ENCODE data around the gene TUBA4A. TPM values are rescaled to one million over a fixed set of nuclear protein-coding genes. Genes with fewer than 3 reads are reported as not detected.
A peak's percentile ranks its signal among the peaks of the same experiment; 100 is the strongest.

TUBA4A gene
- total RNA-seq, 2 experiments from 2014 or later: 96.0 to 186 TPM

DNA sequence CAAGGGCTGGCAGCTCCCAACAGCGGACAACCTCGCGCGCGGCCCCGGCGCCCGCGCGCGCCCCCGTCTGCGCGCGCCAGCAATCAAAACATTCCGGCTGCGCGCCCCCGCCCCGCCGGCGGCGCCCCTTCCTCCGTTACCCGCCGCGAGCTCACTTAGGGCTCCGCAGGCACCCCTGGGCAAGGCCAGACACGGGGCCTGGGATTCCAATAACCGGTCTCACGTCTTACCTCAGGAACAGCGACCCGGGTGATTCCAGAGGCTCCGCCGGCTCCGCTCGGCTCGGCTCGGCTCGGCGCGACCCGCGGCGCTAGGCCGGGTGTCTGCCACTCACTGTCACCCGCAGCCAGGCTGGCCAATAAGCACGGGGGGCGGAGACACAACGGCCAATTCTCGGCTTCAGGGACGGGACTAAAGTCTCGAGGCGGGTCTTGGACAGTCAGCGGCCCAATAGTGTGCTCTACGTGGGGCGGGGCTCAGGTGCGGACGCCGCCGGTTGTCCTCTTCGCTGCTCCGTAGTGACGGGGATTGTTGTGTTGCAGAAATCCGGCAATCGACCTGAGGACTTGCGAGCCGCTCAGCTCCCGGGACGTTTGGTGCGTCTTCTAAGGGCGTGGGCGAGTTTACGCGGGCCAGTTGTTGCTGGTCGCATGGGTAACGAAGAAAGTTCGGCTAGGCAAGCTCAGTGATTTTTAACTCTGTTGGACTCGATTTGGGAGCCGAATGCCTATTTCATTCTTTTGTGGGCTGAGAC, 24.2 kb downstream of the TUBA4A start, which contains the start of the genes ANKZF1 and ATG9A:
TSS of gene ANKZF1 (plus strand) at position 502 of the 754 bp plus-strand sequence. CDS start 452 bp downstream, outside the sequence.
TSS of gene ATG9A (minus strand) at position 332 of the 754 bp plus-strand sequence. CDS start 1,612 bp downstream, outside the sequence.
- Histone ChIP-seq H3K9me2 (ENCODE audit: insufficient read depth, low read length) (no peaks in the 10 kb centered on the region), H3K9me3 (ENCODE audit: low read length) (no peaks in the 10 kb centered on the region), H3K4me3 (ENCODE audit: low read depth, low read length, poor library complexity, severe bottlenecking) (peak within 1 kb of the TSS; percentile 87), H4K20me1 (ENCODE audit: insufficient read depth, low read length) (no peaks in the 10 kb centered on the region), H3K27ac (ENCODE audit: low read depth, low read length, poor library complexity, severe bottlenecking) (peak within 1 kb of the TSS; percentile 76), H3K4me2 (ENCODE audit: low read length) (peak within 1 kb of the TSS; percentile 99), H3K36me3 (ENCODE audit: insufficient read depth, low read length) (peaks cover 51% of the 10 kb centered on the region), H2AFZ (ENCODE audit: low read length) (peak within 1 kb of the TSS; percentile 42; the same call in 1 of the 2 replicates), H3K79me2 (ENCODE audit: insufficient read depth, low read depth, low read length) (peaks cover 19% of the 10 kb centered on the region; the same call in 1 of the 2 replicates), H3K4me1 (ENCODE audit: insufficient read depth, low read length, poor library complexity, severe bottlenecking) (peaks cover 16% of the 10 kb centered on the region)
- BruUV-seq (replicated peaks): no TSS peak
- TF ChIP-seq EZH2phosphoT487 (IDR thresholded peaks at IDR 0.05; ENCODE audit: borderline replicate concordance, low read depth, low read length): no peak
- TF ChIP-seq, protein P1, sequence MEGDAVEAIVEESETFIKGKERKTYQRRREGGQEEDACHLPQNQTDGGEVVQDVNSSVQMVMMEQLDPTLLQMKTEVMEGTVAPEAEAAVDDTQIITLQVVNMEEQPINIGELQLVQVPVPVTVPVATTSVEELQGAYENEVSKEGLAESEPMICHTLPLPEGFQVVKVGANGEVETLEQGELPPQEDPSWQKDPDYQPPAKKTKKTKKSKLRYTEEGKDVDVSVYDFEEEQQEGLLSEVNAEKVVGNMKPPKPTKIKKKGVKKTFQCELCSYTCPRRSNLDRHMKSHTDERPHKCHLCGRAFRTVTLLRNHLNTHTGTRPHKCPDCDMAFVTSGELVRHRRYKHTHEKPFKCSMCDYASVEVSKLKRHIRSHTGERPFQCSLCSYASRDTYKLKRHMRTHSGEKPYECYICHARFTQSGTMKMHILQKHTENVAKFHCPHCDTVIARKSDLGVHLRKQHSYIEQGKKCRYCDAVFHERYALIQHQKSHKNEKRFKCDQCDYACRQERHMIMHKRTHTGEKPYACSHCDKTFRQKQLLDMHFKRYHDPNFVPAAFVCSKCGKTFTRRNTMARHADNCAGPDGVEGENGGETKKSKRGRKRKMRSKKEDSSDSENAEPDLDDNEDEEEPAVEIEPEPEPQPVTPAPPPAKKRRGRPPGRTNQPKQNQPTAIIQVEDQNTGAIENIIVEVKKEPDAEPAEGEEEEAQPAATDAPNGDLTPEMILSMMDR (conservative IDR thresholded peaks at IDR 0.05; ENCODE audit: low read length): no peak
- ChIA-PET POLR2A (interaction anchor here (0.5 to 6.0 kb wide), 13 partner anchors 9 to 167 kb away, joined by 3 to 28 read pairs (median 3); partner anchors contain the start of genes CNPPD1, DNPEP, GLB1L and STK16), CTCF (ENCODE audit: unreplicated experiment) (interaction anchor here (0.6 kb wide), 1 partner anchor 10 kb away, joined by 5 read pairs; no protein-coding TSS in a partner anchor)
- DNase-seq (ENCODE audit: low spot score): peak; percentile 99
- intact Hi-C loops (cut with micrococcal nuclease; ENCODE audit: unreplicated experiment): loop anchor here (1.0 kb wide), 6 partner anchors 20 to 159 kb away; partner anchors contain the start of genes DNAJB2, NHEJ1, RETREG2 and ZFAND2B

DNA sequence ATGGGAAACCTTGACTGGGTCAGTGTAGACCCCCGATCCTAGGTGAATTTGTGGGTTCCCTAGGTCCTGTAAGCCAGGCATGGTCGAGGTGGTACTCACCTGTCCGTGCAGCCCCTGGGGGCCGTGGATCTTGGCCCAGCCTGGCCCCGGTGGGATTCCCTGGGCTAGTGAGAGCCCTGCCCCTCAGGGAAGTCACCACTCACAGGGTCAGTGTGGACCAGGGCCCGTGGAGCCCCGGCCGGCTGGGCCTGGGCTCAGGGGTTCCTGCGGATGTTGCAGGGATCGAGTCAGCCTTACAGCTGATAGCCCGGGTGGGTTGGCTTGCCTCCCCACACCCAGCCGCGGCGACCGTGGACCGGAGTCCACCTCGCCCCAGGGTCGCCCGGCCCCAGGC, 24.8 kb downstream of the TUBA4A start:
- Histone ChIP-seq H3K36me3 (ENCODE audit: insufficient read depth, low read length) (peaks cover 51% of the 10 kb centered on the region), H3K4me2 (ENCODE audit: low read length) (peak overlapping the region; percentile 99), H3K9me3 (ENCODE audit: low read length) (no peaks in the 10 kb centered on the region), H3K79me2 (ENCODE audit: insufficient read depth, low read depth, low read length) (peaks cover 19% of the 10 kb centered on the region; the same call in 1 of the 2 replicates), H3K27ac (ENCODE audit: low read depth, low read length, poor library complexity, severe bottlenecking) (peak overlapping the region; percentile 76), H2AFZ (ENCODE audit: low read length) (peak overlapping the region; percentile 32; the same call in 1 of the 2 replicates), H3K4me1 (ENCODE audit: insufficient read depth, low read length, poor library complexity, severe bottlenecking) (peaks cover 16% of the 10 kb centered on the region), H3K9me2 (ENCODE audit: insufficient read depth, low read length) (no peaks in the 10 kb centered on the region), H4K20me1 (ENCODE audit: insufficient read depth, low read length) (no peaks in the 10 kb centered on the region), H3K4me3 (ENCODE audit: low read depth, low read length, poor library complexity, severe bottlenecking) (peak overlapping the region; percentile 87)
- CTCF ChIA-PET (ENCODE audit: unreplicated experiment): no interaction called here
- TF ChIP-seq EZH2phosphoT487 (IDR thresholded peaks at IDR 0.05; ENCODE audit: borderline replicate concordance, low read depth, low read length): no peak
- TF ChIP-seq, protein P1 (conservative IDR thresholded peaks at IDR 0.05; ENCODE audit: low read length): no peak
- intact Hi-C loops (cut with micrococcal nuclease; ENCODE audit: unreplicated experiment): loop anchor here (1.0 kb wide), 6 partner anchors 20 to 159 kb away; partner anchors contain the start of genes DNAJB2, NHEJ1, RETREG2 and ZFAND2B
- no peak for DNase-seq (ENCODE audit: low spot score)
- POLR2A ChIA-PET: interaction anchor here (0.5 to 6.0 kb wide), 9 partner anchors 13 to 166 kb away, joined by 3 to 28 read pairs (median 5); partner anchors contain the start of genes DNPEP, GLB1L, STK16 and TUBA4A
- no TSS peak for BruUV-seq (replicated peaks)

All from OCI-LY7 (cell line).